ENCODE data around the gene RASA2.

Gene RASA2

DNA sequence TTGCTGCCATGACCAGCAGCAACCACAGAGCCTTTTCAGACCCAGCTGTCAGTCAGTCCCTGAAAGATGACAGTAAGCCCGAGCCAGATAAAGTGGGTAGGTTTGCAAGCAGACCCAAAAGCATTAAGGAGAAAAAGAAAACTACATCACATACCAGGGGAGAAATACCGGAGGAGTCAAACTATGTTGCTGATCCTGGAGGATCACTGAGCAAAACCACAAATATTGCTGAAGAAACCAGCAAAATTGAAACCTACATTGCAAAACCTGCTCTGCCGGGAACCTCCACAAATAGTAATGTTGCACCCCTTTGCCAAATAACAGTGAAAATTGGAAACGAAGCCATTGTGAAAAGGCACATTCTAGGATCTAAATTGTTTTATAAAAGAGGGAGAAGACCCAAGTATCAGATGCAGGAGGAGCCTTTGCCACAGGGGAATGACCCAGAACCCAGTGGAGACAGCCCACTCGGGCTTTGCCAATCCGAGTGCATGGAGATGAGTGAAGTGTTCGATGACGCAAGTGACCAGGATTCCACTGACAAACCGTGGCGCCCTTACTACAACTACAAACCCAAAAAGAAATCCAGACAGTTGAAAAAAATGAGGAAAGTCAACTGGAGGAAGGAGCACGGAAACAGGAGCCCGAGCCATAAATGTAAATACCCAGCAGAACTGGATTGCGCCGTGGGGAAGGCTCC, 42.1 kb upstream of the RASA2 start:
- H3K27me3 ChIP-seq (replicated peaks; ENCODE audit: insufficient read depth, low read length), result no peaks in the 10 kb centered on the region
- H3F3A ChIP-seq (ENCODE audit: insufficient read depth, low read length), result peaks cover 98% of the 10 kb centered on the region
- H3K27ac ChIP-seq (ENCODE audit: low read length), result no peak overlapping the region
- H3K79me2 ChIP-seq (ENCODE audit: low read length), result peaks cover 91% of the 10 kb centered on the region
- peaks cover 69% of the 10 kb centered on the region for H3K36me3 ChIP-seq (replicated peaks; ENCODE audit: insufficient read depth, low read length)
- peaks cover 52% of the 10 kb centered on the region for H3K4me1 ChIP-seq (ENCODE audit: low read length)
- H4K20me1 ChIP-seq (ENCODE audit: insufficient read depth, low read length), result peaks cover 94% of the 10 kb centered on the region
- H3K9ac ChIP-seq (ENCODE audit: low read length), result no peak overlapping the region
- no peak for TF ChIP-seq EZH2 (optimal IDR thresholded peaks at IDR 0.05; ENCODE audit: low read depth, low read length)
- no peak for TF ChIP-seq EZH2phosphoT487 (IDR thresholded peaks at IDR 0.05; ENCODE audit: low read length)
- TF ChIP-seq, protein P1, sequence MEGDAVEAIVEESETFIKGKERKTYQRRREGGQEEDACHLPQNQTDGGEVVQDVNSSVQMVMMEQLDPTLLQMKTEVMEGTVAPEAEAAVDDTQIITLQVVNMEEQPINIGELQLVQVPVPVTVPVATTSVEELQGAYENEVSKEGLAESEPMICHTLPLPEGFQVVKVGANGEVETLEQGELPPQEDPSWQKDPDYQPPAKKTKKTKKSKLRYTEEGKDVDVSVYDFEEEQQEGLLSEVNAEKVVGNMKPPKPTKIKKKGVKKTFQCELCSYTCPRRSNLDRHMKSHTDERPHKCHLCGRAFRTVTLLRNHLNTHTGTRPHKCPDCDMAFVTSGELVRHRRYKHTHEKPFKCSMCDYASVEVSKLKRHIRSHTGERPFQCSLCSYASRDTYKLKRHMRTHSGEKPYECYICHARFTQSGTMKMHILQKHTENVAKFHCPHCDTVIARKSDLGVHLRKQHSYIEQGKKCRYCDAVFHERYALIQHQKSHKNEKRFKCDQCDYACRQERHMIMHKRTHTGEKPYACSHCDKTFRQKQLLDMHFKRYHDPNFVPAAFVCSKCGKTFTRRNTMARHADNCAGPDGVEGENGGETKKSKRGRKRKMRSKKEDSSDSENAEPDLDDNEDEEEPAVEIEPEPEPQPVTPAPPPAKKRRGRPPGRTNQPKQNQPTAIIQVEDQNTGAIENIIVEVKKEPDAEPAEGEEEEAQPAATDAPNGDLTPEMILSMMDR (IDR thresholded peaks at IDR 0.05; ENCODE audit: low read length), result no peak
- DNase-seq, result no peak
- no peak overlapping the region for H2AFZ ChIP-seq (ENCODE audit: low read length)
- H3K9me3 ChIP-seq (replicated peaks; ENCODE audit: insufficient read depth, low read length), result no peaks in the 10 kb centered on the region
- no peak overlapping the region for H3K4me3 ChIP-seq (ENCODE audit: low read length)
- H3K9me2 ChIP-seq (replicated peaks; ENCODE audit: insufficient read depth, low read length), result no peaks in the 10 kb centered on the region
- H3K4me2 ChIP-seq (ENCODE audit: low read depth, low read length), result no peak overlapping the region

DNA sequence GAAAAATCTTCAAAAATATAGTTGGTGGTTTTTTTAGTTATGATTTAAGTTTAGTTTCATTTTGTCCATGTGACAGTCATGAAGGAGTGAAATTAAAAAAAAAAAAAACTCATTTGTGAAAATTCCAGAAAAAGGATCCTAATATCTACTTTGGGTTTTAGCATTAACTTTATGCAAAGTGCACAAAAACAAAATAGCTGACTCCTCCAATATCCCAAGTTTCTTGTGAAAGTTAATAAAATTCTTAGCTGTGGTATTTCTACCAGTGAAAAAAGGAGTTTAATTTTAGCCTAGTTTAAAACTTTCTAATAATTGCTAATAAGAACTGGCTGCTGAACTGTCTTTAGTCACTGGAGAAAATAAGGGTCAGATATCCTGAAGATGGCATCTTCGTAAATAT, 40.8 kb upstream of the RASA2 start:
- Histone ChIP-seq H3K36me3 (replicated peaks; ENCODE audit: insufficient read depth, low read length) (peaks cover 63% of the 10 kb centered on the region), H3K4me3 (ENCODE audit: low read length) (no peak overlapping the region), H3K4me2 (ENCODE audit: low read depth, low read length) (no peak overlapping the region), H3K9me2 (replicated peaks; ENCODE audit: insufficient read depth, low read length) (no peaks in the 10 kb centered on the region), H3K79me2 (ENCODE audit: low read length) (peaks cover 78% of the 10 kb centered on the region), H4K20me1 (ENCODE audit: insufficient read depth, low read length) (peaks cover 89% of the 10 kb centered on the region), H3F3A (ENCODE audit: insufficient read depth, low read length) (peaks cover 99% of the 10 kb centered on the region), H3K9me3 (replicated peaks; ENCODE audit: insufficient read depth, low read length) (no peaks in the 10 kb centered on the region), H3K4me1 (ENCODE audit: low read length) (peaks cover 44% of the 10 kb centered on the region), H3K27ac (ENCODE audit: low read length) (no peak overlapping the region), H3K9ac (ENCODE audit: low read length) (no peak overlapping the region), H2AFZ (ENCODE audit: low read length) (no peak overlapping the region), H3K27me3 (replicated peaks; ENCODE audit: insufficient read depth, low read length) (no peaks in the 10 kb centered on the region)
- TF ChIP-seq EZH2 (optimal IDR thresholded peaks at IDR 0.05; ENCODE audit: low read depth, low read length), result no peak
- TF ChIP-seq, protein P1 (IDR thresholded peaks at IDR 0.05; ENCODE audit: low read length), result no peak
- TF ChIP-seq EZH2phosphoT487 (IDR thresholded peaks at IDR 0.05; ENCODE audit: low read length), result no peak
- no peak for DNase-seq

DNA sequence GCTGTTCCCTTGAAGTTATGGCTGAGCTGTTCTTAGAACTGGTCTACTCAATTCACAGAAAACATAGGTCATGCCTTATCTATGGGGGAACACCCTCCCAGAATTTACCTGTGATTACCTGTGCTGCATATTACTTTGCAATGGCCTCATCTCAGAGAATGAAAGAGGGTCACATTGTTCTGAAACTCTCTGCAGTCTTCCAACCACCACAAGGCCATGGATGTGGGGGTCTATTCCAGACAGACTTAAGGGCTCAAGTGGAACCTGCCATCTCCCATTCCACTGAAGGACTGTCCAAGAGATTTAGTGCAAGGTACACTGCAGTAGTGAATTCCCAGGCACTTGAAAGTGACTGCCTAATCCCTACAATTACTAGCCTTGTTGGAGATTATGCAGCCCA, 40.1 kb upstream of the RASA2 start:
- no peak overlapping the region for H2AFZ ChIP-seq (ENCODE audit: low read length)
- no peaks in the 10 kb centered on the region for H3K9me3 ChIP-seq (replicated peaks; ENCODE audit: insufficient read depth, low read length)
- peaks cover 99% of the 10 kb centered on the region for H3F3A ChIP-seq (ENCODE audit: insufficient read depth, low read length)
- H3K9me2 ChIP-seq (replicated peaks; ENCODE audit: insufficient read depth, low read length), result no peaks in the 10 kb centered on the region
- H3K4me3 ChIP-seq (ENCODE audit: low read length), result no peak overlapping the region
- H3K4me1 ChIP-seq (ENCODE audit: low read length), result peaks cover 44% of the 10 kb centered on the region
- H3K27me3 ChIP-seq (replicated peaks; ENCODE audit: insufficient read depth, low read length), result no peaks in the 10 kb centered on the region
- no peak overlapping the region for H3K27ac ChIP-seq (ENCODE audit: low read length)
- no peak for DNase-seq
- peaks cover 71% of the 10 kb centered on the region for H3K79me2 ChIP-seq (ENCODE audit: low read length)
- TF ChIP-seq EZH2phosphoT487 (IDR thresholded peaks at IDR 0.05; ENCODE audit: low read length) (no peak), EZH2 (optimal IDR thresholded peaks at IDR 0.05; ENCODE audit: low read depth, low read length) (no peak)
- TF ChIP-seq, protein P1 (IDR thresholded peaks at IDR 0.05; ENCODE audit: low read length), result no peak
- H4K20me1 ChIP-seq (ENCODE audit: insufficient read depth, low read length), result peaks cover 82% of the 10 kb centered on the region
- no peak overlapping the region for H3K9ac ChIP-seq (ENCODE audit: low read length)
- peaks cover 63% of the 10 kb centered on the region for H3K36me3 ChIP-seq (replicated peaks; ENCODE audit: insufficient read depth, low read length)
- H3K4me2 ChIP-seq (ENCODE audit: low read depth, low read length), result no peak overlapping the region
